Measurements from ENCODE around the gene TWIST2. TPM values are rescaled to one million over a fixed set of nuclear protein-coding genes. Genes with fewer than 3 reads are reported as not detected.

The TWIST2 gene
- total RNA-seq, 4 donors from 2014 or later, result 1.4 to 41.3 (median 15.7) TPM

DNA sequence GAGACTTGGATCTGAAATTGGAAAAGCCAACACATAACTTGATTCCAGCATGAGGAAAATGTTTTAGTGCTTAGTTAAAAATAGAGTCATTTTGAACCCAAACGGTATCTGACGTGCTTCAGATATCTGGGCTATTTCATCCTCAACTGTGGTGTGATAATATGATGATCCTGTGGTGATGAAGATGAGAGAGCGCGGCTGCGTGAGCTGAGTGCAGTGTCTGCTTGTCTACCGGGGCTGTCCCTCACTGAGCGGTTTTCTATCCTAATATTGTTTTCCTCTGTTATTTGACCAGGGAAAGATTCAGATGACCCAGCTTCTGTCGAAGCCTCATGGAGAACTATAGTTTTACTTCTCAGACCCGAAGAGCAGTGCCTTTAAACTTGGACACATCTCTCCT, 5.8 kb downstream of the TWIST2 start:
- H3K4me1 ChIP-seq, result no peaks in the 10 kb centered on the region
- H3K27me3 ChIP-seq, result no peaks in the 10 kb centered on the region
- TF ChIP-seq, protein P1, sequence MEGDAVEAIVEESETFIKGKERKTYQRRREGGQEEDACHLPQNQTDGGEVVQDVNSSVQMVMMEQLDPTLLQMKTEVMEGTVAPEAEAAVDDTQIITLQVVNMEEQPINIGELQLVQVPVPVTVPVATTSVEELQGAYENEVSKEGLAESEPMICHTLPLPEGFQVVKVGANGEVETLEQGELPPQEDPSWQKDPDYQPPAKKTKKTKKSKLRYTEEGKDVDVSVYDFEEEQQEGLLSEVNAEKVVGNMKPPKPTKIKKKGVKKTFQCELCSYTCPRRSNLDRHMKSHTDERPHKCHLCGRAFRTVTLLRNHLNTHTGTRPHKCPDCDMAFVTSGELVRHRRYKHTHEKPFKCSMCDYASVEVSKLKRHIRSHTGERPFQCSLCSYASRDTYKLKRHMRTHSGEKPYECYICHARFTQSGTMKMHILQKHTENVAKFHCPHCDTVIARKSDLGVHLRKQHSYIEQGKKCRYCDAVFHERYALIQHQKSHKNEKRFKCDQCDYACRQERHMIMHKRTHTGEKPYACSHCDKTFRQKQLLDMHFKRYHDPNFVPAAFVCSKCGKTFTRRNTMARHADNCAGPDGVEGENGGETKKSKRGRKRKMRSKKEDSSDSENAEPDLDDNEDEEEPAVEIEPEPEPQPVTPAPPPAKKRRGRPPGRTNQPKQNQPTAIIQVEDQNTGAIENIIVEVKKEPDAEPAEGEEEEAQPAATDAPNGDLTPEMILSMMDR (IDR thresholded peaks at IDR 0.05), result no peak
- no peak for TF ChIP-seq POLR2A (IDR thresholded peaks at IDR 0.05)
- no peak for DNase-seq
- no peaks in the 10 kb centered on the region for H3K9me3 ChIP-seq
- H3K27ac ChIP-seq, result no peak overlapping the region
- no peak overlapping the region for H3K4me3 ChIP-seq
- H3K36me3 ChIP-seq, result no peaks in the 10 kb centered on the region

GRCh38 chr2:238854246-238854645, 6.4 kb downstream of the TWIST2 start:
- H3K4me3 ChIP-seq, result no peak overlapping the region
- H3K9me3 ChIP-seq, result no peaks in the 10 kb centered on the region
- TF ChIP-seq POLR2A (IDR thresholded peaks at IDR 0.05), result no peak
- TF ChIP-seq, protein P1 (IDR thresholded peaks at IDR 0.05), result no peak
- H3K27ac ChIP-seq, result no peak overlapping the region
- H3K27me3 ChIP-seq, result no peaks in the 10 kb centered on the region
- H3K4me1 ChIP-seq, result no peaks in the 10 kb centered on the region
- DNase-seq, result no peak
- no peaks in the 10 kb centered on the region for H3K36me3 ChIP-seq

- Histone ChIP-seq H3K4me1 (no peaks in the 10 kb centered on the region), H3K36me3 (no peaks in the 10 kb centered on the region), H3K4me3 (no peak overlapping the region), H3K9me3 (no peaks in the 10 kb centered on the region), H3K27ac (no peak overlapping the region), H3K27me3 (no peaks in the 10 kb centered on the region)
- TF ChIP-seq, protein P1 (IDR thresholded peaks at IDR 0.05), result no peak
- TF ChIP-seq POLR2A (IDR thresholded peaks at IDR 0.05), result no peak
- DNase-seq, result no peak
Observed at GRCh38 chr2:238854699-238855229, 6.9 kb downstream of the TWIST2 start.

DNA sequence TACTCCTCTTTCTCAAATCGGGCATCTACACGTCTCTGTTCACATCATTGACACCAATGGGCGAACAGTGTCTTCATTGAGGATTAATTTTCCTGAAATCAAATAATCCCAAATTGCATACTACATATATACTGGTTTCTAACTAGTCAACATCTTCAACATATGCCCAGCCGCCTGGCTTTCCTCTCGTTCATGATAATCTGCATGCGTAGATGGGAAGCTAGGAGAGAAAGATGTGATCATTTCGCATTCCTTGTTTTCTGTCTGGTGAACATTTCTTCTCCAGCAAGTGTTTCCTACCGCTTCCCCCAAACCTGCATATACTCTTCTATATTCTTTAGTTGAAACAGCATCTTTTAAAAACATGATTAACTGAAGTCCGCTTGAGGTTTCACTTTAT, 7.4 kb downstream of the TWIST2 start:
- no peaks in the 10 kb centered on the region for H3K27me3 ChIP-seq
- no peak overlapping the region for H3K27ac ChIP-seq
- DNase-seq, result no peak
- no peaks in the 10 kb centered on the region for H3K36me3 ChIP-seq
- no peaks in the 10 kb centered on the region for H3K4me1 ChIP-seq
- no peak overlapping the region for H3K4me3 ChIP-seq
- TF ChIP-seq POLR2A (IDR thresholded peaks at IDR 0.05), result no peak
- TF ChIP-seq, protein P1 (IDR thresholded peaks at IDR 0.05), result no peak
- no peaks in the 10 kb centered on the region for H3K9me3 ChIP-seq

GRCh38 chr2:238855891-238856580, 8.2 kb downstream of the TWIST2 start:
- TF ChIP-seq POLR2A (IDR thresholded peaks at IDR 0.05), result no peak
- TF ChIP-seq, protein P1 (IDR thresholded peaks at IDR 0.05), result no peak
- DNase-seq, result no peak
- Histone ChIP-seq H3K4me3 (no peak overlapping the region), H3K9me3 (no peaks in the 10 kb centered on the region), H3K27ac (no peak overlapping the region), H3K27me3 (no peaks in the 10 kb centered on the region), H3K4me1 (no peaks in the 10 kb centered on the region), H3K36me3 (no peaks in the 10 kb centered on the region)
